Adrenal gland (tissue), 5 donors: ENCODE results near the gene RALGDS.

Experiments
- POLR2A ChIP-seq, 2 donors: fragments of 450-650 bp; IDR thresholded peaks; one replicate each; pipeline ENCODE4 v1.6.1; 2017; ENCODE audit warnings: antibody characterized with exemption in 2 of 2, mild to moderate bottlenecking in 2 of 2, moderate library complexity in 1 of 2
- TF ChIP-seq, protein P1 (sequence below), 6 experiments: fragments of 450-650 bp in 4 of 6; fragments of 200-600 bp in 2 of 6; sonication (generic) in 1 of 6; IDR thresholded peaks; 1 replicate in 5 of 6; 2 replicates in 1 of 6; pipeline versions ENCODE4 v1.5.1 to v1.8.0; 2016 to 2021; ENCODE audit warnings: antibody characterized with exemption in 6 of 6, mild to moderate bottlenecking in 2 of 6, moderate library complexity in 1 of 6
- donor health status: DM: no; HTN: no; CAD: no.

DNA sequence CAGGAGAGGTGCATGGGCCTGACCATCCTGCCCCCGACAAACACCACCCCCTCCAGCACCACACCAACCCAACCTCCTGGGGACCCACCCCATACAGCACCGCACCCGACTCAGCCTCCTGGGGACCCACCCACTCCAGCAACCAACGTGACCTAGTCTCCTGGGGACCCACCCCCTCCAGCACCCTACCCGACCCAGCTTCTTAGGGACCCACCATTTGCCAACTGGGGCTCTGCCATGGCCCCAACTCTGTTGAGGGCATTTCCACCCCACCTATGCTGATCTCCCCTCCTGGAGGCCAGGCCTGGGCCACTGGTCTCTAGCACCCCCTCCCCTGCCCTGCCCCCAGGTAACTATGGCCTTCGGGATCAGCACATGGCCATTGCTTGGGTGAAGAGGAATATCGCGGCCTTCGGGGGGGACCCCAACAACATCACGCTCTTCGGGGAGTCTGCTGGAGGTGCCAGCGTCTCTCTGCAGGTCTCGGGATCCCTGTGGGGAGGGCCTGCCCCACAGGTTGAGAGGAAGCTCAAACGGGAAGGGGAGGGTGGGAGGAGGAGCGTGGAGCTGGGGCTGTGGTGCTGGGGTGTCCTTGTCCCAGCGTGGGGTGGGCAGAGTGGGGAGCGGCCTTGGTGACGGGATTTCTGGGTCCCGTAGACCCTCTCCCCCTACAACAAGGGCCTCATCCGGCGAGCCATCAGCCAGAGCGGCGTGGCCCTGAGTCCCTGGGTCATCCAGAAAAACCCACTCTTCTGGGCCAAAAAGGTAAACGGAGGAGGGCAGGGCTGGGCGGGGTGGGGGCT, 54.7 kb downstream of the RALGDS start:
- TF ChIP-seq, protein P1, sequence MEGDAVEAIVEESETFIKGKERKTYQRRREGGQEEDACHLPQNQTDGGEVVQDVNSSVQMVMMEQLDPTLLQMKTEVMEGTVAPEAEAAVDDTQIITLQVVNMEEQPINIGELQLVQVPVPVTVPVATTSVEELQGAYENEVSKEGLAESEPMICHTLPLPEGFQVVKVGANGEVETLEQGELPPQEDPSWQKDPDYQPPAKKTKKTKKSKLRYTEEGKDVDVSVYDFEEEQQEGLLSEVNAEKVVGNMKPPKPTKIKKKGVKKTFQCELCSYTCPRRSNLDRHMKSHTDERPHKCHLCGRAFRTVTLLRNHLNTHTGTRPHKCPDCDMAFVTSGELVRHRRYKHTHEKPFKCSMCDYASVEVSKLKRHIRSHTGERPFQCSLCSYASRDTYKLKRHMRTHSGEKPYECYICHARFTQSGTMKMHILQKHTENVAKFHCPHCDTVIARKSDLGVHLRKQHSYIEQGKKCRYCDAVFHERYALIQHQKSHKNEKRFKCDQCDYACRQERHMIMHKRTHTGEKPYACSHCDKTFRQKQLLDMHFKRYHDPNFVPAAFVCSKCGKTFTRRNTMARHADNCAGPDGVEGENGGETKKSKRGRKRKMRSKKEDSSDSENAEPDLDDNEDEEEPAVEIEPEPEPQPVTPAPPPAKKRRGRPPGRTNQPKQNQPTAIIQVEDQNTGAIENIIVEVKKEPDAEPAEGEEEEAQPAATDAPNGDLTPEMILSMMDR (IDR thresholded peaks at IDR 0.05), result no peak
- TF ChIP-seq POLR2A (IDR thresholded peaks at IDR 0.05), result no peak
